ENCODE results near the gene VWA1.
"Not testable (repeated sequence)": the region's sequence is repeated elsewhere in the genome, so short reads cannot be mapped to it uniquely, and the experiment has no call there.

- TF ChIP-seq RAD21 (conservative IDR thresholded peaks at IDR 0.05 in 1 of 2, IDR thresholded peaks at IDR 0.05 in 1 of 2); REST (IDR thresholded peaks at IDR 0.05); CTCF (IDR thresholded peaks at IDR 0.05); CHD4 (IDR thresholded peaks at IDR 0.05; ENCODE audit: borderline replicate concordance); RFX5 (IDR thresholded peaks at IDR 0.05); EP300 (IDR thresholded peaks at IDR 0.05); FOXS1 (CRISPR knock-in tag; IDR thresholded peaks at IDR 0.05); CEBPB (IDR thresholded peaks at IDR 0.05); ESRRA (IDR thresholded peaks at IDR 0.05; ENCODE audit: borderline replicate concordance, low read length); GATA3 (IDR thresholded peaks at IDR 0.05; ENCODE audit: borderline replicate concordance): not testable (repeated sequence)
- TF ChIP-seq, protein P1, sequence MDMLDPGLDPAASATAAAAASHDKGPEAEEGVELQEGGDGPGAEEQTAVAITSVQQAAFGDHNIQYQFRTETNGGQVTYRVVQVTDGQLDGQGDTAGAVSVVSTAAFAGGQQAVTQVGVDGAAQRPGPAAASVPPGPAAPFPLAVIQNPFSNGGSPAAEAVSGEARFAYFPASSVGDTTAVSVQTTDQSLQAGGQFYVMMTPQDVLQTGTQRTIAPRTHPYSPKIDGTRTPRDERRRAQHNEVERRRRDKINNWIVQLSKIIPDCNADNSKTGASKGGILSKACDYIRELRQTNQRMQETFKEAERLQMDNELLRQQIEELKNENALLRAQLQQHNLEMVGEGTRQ (IDR thresholded peaks at IDR 0.05): not testable (repeated sequence)
Observed at GRCh38 chr1:1459711-1460110, 24.2 kb downstream of the VWA1 start.
